Measurements from ENCODE around the gene PGC.

- TF ChIP-seq CTCF (IDR thresholded peaks at IDR 0.05; ENCODE audit: low read length) (no peak), EZH2 (optimal IDR thresholded peaks at IDR 0.05; ENCODE audit: low read depth, low read length) (no peak)
Observed at GRCh38 chr6:41741625-41742490, 5.3 kb downstream of the PGC start.

Measured in MM.1S (cell line).